Heart left ventricle (tissue), 13 donors: ENCODE measurements around the gene YIPF6.

Experiments
- CTCF ChIP-seq, 12 donors: fragments of 200-600 bp; sonication (generic) in 4 of 12; IDR thresholded peaks; one replicate each; pipeline versions ENCODE4 v1.5.0 to v1.8.0; 2018 to 2022; ENCODE audit warnings: antibody characterized with exemption in 12 of 12, mild to moderate bottlenecking in 5 of 12
- POLR2A ChIP-seq, 2 donors: fragments of 450-650 bp; IDR thresholded peaks; one replicate each; pipeline ENCODE4 v1.6.1; 2017; ENCODE audit warnings: antibody characterized with exemption in 2 of 2, mild to moderate bottlenecking in 2 of 2, moderate library complexity in 2 of 2
- donor health status: ischemic (EF 13 %, LVEDD 7.1; RV severe dilation, severe dysfunction).
- donor health status: DM: no; HTN: yes; CAD: no.
- donor health status: DM: no; HTN: no; CAD: no.
- donor health status: ischemic (EF 25% LVEDD 6.9; RV normal size, moderate dysfunction).
- donor health status: ischemic (EF 25% LVEDD 5.7; RV mildly dilated, moderate dysfunction).
- donor health status: ischemic (EF 35%, LVEDD 5.7; RV mildly dilated, moderate dysfunction).
- donor health status: nonischemic (EF 11% LVEDD 7.7; RV severe dilation, severe dysfunction).
- donor health status: DM: yes; HTN: yes; CAD: no.
- donor health status: PGD.
- donor health status: ischemic (EF 29% LVEDD 5.4; RV normal size, mild dysfunction).
- donor health status: nonischemic (EF 23%, LVEDD 6.1; RV moderate dilation, normal function).

- TF ChIP-seq CTCF (IDR thresholded peaks at IDR 0.05) (no peak), POLR2A (IDR thresholded peaks at IDR 0.05) (no peak)
Measured at GRCh38 chrX:68487254-68487653, 11.6 kb upstream of the YIPF6 start.
